ENCODE results near the gene MRTFB.
"Not testable (repeated sequence)": the region's sequence is repeated elsewhere in the genome, so short reads cannot be mapped to it uniquely, and the experiment has no call there.

Gene MRTFB, protein sequence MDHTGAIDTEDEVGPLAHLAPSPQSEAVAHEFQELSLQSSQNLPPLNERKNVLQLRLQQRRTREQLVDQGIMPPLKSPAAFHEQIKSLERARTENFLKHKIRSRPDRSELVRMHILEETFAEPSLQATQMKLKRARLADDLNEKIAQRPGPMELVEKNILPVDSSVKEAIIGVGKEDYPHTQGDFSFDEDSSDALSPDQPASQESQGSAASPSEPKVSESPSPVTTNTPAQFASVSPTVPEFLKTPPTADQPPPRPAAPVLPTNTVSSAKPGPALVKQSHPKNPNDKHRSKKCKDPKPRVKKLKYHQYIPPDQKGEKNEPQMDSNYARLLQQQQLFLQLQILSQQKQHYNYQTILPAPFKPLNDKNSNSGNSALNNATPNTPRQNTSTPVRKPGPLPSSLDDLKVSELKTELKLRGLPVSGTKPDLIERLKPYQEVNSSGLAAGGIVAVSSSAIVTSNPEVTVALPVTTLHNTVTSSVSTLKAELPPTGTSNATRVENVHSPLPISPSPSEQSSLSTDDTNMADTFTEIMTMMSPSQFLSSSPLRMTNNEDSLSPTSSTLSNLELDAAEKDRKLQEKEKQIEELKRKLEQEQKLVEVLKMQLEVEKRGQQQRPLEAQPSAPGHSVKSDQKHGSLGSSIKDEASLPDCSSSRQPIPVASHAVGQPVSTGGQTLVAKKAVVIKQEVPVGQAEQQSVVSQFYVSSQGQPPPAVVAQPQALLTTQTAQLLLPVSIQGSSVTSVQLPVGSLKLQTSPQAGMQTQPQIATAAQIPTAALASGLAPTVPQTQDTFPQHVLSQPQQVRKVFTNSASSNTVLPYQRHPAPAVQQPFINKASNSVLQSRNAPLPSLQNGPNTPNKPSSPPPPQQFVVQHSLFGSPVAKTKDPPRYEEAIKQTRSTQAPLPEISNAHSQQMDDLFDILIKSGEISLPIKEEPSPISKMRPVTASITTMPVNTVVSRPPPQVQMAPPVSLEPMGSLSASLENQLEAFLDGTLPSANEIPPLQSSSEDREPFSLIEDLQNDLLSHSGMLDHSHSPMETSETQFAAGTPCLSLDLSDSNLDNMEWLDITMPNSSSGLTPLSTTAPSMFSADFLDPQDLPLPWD

DNA sequence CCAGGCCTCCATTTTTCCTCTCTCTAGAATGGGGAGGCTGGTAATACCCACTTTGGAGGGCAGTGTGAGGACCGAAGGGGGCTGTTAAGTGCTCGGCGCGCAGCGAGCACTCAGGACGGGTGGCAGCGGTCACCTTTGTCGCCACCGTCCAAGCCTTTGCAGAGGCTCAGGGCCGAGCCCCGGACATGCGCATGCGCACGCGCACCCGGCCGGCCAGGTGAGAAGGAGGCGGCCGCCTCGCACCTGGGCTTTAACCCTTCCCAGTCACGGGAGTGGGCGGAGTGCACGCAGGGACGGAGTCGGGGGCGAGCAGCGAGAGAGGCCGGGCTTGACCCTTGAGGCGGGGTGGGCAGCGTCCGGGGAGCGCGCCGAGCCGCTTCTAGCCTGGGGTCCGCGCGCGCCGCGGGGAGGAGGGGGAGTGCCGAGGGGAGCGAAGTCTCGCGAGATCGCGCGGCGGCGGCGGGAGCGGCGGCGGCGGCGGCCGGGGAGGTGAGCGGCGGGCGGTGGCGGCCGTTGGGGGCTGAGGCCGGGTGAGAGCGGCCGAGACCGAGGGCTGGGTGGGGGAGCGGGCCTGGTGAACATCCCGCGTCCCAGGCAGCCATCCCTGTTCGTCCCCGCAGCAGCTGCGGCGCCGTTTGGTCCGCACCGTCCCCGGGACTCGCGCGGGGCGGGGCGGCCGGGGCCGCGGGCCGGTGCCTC is at the start of gene MRTFB:
Gene MRTFB (plus strand): TSS at position 443 of the 699 bp plus-strand sequence. CDS start 69,288 bp downstream, outside the sequence.
- peak; percentile 93 for DNase-seq (ENCODE audit: low spot score)

DNA sequence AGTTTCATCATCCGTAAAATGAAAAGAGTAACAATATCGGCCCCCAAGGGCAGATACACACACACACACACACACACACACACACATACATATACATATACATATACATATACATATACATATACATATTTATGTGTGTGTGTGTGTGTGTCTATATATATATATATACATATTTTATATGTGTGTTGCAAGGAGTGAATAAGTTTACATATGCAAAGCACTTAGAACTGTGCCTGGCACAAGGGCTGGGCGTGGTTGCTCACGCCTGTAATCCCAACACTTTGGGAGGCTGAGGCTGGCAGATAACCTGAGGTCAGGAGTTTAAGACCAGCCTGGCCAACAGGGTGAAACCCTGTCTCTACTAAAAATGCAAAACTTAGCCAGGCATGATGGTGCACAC is 47.6 kb upstream of the MRTFB start:
- DNase-seq (ENCODE audit: low spot score) = not testable (repeated sequence)

DNA sequence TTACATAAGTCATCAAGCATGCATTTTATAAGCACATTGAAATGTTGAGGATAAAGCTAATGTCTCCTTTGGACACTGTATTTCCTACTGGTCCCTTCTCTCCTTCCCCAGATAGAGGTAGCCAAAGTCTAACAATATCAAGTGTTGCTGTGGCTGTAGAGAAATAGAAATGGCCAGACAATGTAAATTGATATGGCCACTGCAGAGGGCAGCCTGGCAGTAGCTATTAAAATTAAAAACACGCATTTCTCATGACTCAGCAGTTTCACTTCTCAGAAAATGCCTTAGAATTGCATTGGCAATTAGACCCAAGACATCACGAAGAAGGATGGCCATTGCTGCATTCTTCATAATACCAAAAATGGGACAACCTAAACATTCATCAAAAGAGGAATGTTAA is 46.8 kb upstream of the MRTFB start:
- DNase-seq (ENCODE audit: low spot score) = no peak

DNA sequence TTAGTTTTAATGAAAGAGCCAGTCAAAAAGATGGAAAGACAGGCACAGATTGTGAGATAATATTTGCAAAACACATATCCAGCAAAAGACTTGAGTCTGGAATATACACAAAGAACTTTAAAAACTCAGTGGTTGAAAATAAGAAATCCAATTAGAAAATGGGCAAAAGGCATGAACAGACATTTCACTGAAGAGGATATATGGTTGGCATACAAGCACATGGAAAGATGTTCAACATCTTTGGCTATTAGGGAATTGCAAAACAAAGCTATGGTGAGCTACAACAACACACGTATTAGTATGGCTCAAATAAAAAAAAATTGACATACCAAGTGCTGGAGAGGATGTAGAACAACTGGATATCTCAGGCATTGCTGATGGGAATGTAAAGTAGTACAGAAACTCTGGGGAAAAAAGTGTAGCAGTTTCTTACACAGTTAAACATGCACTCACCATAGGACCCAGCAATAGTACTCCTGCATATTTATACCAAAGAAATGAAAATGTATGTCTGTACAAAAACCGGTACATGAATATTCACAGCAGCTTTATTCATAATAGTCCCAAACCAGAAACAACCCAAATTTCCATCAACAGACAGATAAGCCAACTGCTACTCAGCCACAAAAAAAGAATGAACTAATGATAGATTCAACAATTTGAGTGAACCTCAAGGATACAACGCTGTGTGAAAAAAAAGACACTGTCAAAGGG is 44.4 kb upstream of the MRTFB start:
- no peak for DNase-seq (ENCODE audit: low spot score)

DNA sequence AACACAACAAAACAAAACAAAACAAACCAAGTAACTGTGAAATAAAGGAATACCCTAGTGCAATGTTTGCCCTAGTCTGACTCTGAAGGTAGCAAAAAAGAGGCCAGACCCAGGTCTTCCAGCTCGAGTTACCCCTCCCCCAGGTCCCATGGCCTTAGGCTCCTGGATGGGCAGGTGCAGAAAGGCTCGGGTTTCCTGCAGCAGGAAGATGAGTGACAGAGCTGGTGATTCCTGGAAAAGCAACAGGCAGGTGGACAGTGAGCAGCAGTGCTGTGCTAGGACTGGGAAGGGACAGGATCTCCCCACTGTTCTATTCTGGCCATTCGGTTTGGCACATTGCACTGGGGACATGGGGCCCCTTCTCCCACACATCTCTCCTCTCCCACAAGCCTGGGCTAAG is 42.9 kb upstream of the MRTFB start:
- no peak for DNase-seq (ENCODE audit: low spot score)

DNA sequence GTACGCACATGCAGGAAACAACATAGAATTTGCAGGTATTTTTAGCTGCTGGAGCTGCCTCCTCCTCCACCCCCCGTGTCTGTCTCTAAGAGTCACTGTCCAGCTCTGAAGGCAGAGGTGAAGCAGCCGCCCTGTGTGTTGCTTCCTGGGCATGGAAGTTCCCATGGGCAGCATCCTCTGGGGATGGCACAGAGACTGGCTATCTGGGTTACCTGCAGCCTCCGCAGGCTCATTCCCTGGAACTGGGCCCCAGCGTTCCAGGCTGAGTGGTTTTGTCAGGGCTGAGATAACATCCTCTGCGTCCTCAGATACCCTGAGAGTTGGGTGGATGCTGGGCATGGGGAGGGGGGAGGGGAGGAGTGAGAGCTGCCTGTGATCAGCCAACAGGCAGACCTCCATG is 41.5 kb upstream of the MRTFB start:
- no peak for DNase-seq (ENCODE audit: low spot score)

DNA sequence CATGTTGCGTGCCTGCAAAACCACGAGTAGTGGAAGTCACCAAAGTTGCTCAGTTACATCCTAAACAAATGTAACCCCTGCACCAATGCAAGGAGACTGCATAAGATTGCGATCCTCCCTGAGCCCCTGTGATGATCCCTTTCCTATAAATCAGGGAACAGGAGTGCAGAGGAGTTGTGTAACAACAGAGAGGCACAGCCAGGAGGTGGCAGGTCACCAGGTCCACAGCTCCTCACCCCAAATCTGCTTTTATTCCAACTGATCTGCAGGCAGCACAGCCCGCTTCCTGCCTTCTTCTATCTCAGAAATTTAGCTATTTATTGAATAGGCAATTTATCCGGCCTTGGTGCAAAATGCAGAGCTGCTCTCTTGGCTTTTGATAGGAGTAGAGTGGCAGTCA is 36.0 kb upstream of the MRTFB start:
- DNase-seq (ENCODE audit: low spot score) = no peak

DNA sequence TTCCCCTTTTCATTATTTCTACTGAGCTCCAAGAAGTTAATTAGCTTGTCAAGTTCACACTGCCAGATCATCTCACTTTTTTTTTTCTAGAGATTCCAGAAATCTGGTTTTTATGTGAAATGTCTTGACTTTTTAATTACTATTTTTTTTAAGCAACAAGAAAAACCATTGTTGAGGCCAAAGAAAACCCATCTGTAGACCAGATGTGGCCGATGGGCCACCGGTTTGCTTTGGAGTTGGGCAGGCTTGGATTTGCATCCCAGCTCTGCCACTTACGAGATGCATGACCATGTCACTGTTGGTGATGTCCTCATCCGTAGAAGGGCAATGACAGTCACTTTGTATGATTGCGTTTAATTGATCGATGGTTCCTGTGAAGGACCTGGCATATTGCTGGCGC is 34.2 kb upstream of the MRTFB start:
- DNase-seq (ENCODE audit: low spot score) = no peak

DNA sequence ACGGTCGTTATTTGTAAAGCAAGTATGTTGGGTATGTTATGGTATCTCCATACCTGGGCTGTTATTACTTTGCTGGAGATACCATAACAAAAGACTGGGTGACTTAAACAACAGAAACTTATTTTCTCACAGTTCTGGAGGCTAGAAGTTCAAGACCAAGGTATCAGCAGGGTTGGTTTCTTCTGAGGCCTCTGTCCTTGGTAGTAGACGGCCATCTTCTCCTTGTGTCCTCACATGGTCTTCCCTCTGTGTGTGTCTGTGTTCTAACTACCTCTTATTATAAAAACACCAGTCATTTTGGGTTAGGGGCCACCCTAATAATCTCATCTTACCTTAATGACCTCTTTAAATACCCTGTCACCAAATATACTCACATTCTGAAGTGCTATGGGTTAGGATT is 33.2 kb upstream of the MRTFB start:
- DNase-seq (ENCODE audit: low spot score) = no peak

DNA sequence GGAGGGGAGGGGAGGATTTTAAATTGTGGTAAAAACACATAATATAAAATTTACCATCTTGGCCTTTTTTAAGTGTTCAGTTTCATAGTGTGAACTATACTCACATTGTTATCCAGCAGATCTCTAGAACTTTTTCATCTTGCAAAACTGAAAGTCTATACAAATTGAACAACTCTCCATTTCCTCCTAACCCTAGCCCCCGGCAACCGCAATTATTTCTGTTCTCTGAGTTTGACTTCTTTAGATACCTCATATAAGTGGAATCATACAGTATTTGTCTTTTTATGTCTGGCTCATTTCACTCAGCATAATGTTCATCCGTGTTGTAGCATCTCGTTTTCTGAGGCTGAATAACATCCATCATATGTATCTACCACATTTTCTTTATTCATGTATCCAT is 30.0 kb upstream of the MRTFB start:
- DNase-seq (ENCODE audit: low spot score) = no peak

DNA sequence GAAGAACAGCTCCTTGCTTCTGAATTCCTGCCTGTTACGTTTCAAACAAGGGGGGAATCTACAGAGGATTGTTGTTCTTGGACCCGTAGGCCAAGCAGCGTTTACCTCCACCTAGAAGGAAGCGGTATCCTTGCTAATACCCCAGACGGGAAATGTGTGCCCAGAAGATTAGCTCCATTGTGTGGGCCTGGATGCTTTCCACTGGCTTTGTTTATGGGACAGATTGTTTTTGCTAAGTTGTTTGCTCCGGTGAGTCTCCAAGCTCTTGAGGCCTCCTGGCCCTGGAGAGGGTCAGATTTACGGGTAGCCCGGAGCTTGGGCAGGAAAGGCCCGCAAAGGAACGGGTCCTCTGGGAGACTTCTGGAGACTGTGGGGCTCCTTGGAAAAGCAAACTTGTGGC is 28.4 kb upstream of the MRTFB start:
- no peak for DNase-seq (ENCODE audit: low spot score)

DNA sequence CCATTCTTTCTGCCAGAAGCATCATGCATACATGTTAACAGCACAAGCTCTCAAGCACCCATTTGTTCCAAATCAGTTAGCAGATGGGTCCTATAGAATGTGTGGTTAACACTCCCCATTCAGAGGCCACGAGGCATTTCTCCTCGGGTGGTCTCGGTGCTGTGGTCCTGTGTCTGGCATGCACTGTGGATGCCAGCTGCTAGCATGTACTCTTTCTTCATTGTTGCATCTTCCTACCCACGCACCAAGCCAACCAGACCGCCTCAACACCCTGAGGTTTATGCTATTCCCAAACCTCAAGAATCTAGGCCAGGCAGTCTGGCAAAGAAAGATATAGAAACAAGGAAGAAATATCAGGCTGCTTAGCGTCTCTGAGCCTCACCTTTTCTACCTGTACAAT is 27.8 kb upstream of the MRTFB start:
- DNase-seq (ENCODE audit: low spot score) = no peak

DNA sequence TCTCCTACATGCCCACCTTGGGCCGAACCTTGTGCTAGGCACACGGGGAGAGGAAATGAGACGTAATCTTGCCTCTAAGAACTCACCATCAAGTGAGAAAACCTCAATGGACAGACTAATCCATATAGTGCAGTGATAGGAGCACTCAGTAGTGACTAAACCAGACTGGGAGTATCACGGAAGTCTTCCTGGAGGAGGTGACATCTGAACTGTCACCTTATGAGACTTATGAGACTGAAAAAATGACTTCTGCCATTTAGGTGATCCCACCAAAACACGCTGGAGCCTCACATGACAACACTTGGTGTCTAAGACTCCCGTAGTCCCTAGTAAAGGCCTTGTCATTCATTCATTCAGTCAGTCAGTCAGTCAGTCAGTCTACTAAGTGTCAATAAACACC is 27.3 kb upstream of the MRTFB start:
- no peak for DNase-seq (ENCODE audit: low spot score)

DNA sequence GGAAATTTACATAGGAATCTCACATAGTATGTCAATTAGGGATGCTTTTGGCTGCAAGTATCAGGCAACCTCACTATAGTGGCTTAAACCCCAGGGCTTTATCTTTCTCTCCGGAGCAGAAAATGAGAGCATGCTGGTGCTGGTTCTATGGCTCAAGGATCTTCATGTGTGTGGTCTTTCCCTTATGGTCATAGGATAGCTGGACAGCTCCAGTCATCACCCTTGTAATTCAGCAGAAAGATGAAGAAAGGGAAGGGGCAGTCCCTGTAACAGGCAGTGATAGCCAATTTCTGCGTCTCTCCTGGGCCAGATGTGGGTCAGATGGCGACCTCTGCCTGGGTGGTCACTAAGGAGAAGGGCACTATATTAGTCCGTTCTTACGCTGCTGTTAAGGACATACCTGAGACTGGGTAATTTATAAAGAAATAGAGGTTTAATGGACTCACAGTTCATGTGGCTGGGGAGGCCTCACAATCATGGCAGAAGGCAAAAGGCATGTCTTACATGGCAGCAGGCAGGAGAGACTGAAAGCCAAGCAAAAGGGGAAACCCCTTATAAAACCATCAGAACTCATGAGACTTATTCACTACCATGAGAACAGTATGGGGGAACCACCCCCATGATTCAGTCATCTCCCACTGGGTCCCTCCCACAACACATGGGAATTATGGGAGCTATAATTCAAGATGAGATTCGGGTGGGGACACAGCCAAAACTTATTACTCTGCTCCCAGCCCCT is 23.8 kb upstream of the MRTFB start:
- not testable (repeated sequence) for DNase-seq (ENCODE audit: low spot score)

DNA sequence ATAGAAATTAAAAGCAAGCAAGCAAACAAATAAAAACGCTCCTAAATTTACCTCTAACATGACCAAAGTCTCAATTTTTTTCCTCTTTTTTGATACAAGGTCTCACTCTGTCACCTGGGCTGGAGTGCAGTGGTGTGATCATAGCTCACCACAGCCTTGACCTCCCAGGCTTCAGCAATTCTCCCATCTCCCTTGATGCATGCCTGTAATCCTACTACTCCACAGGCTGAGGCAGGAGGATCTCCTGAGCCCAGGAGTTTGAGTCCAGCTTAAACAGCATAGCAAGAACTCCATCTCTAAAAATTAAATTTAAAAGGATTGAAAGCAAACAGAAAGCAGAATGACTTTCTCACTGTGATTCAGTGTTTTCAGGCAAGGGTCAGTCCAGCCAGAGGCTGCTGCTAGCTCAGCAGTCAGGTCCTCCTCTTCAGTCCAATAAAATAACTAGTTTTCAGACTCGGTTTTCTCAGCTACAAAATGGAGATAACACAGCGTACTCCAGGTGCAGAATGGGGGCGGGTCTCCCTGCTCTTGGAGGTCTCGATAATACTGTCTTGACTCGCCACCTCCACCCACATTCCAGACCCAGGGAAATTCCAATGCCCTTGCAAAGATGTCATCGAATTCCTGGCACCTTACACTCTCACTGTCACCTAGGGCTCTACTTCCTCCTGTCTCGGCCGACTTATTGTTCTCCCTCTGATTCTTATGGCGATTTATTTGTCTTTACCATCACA is 20.7 kb upstream of the MRTFB start:
- no peak for DNase-seq (ENCODE audit: low spot score)

DNA sequence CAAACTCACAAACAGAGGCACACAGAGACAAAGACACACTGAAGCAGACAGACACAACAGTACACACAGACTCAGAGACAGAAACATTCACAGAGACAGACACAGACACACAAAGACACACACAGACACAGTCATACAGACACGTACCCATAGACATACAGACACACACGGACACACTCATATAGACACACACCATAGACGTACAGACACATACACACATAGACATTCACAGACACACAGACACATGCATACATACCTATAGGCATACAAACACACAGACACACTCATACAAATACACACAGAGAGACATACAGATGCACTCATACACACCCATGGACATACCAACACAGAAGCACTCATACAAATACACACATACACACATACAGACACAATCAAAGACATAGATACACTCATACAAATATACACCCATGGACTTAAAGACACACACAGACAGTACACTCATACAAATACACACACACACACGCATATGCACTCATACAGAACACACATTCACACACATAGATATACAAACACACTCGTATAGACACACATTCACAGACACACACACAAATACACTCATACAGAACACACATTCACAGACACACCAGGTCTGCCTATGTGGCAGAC is 19.9 kb upstream of the MRTFB start:
- no peak for DNase-seq (ENCODE audit: low spot score)

DNA sequence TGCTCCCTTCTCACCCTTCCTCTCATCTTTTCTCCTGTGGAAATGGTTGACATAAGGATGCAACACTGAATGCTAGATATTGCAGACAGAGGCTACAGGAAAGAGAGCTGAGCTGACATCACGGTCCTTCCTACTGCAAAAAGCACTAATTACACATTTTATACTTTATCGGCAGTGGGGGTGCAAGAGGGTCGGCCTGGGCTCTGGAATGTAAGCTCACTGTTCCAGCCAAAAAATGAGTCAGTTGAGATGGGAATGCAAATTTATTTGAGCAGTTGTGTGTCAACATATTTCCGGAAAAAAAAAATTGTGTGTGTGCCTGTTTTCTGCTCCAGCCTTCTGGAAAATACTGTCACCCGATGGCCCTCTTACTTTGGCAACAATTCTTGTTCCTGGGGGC is 14.1 kb upstream of the MRTFB start:
- no peak for DNase-seq (ENCODE audit: low spot score)

DNA sequence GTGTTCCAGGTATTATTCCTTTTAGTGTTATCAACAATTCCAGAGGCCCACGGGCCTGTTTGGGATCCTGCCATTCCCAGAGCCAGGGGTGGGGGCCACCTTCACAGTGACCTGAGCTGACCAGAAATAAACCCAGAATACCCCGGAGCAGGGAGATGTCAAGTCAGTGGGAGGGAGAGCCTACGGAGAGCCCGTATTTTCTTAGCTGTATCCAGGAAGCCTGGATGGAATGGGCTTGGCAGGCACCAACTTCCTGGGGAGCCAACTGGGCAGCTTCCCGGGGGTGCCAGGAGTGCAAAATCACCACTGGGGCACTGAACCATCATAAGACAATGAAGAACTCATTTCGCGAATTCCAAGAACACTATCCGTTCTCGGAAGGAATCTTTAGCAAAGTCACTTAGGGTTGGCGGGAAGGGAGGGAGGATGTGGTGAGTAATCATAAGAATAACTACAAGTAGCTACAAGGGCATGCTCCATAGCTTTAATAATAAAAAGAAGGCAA is 13.2 kb upstream of the MRTFB start:
- no peak for DNase-seq (ENCODE audit: low spot score)

DNA sequence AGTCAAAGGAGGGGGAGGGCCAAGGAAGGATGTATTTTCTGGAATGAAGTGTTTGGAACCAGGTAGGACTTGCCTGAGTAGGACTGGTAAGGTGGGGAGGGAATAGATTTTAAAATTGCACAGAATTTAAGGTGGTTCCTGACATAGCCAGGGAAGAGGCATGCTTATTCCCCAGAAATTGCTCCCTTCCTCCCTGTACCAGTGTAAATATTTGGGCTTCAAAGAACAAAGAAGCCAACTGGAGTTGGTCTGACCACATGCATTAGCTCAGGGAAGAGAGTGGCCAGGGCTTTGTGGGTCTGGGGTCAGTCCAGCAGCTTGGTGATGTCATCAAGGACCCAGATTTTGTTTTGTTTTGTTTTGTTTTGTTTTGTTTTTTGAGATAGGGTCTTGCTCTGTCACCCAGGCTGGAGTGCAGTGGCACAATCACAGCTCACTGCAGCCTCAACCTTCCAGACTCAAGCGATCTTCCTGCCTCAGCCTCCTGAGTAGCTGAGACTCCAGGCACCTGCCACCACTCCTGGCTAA is 9.3 kb upstream of the MRTFB start:
- DNase-seq (ENCODE audit: low spot score) = no peak
